Measurements from ENCODE around the gene DIO3. TPM values are rescaled to one million over a fixed set of nuclear protein-coding genes. Genes with fewer than 3 reads are reported as not detected.

The DIO3 gene
- total RNA-seq, 1 donor from 2014 or later, result not detected

DNA sequence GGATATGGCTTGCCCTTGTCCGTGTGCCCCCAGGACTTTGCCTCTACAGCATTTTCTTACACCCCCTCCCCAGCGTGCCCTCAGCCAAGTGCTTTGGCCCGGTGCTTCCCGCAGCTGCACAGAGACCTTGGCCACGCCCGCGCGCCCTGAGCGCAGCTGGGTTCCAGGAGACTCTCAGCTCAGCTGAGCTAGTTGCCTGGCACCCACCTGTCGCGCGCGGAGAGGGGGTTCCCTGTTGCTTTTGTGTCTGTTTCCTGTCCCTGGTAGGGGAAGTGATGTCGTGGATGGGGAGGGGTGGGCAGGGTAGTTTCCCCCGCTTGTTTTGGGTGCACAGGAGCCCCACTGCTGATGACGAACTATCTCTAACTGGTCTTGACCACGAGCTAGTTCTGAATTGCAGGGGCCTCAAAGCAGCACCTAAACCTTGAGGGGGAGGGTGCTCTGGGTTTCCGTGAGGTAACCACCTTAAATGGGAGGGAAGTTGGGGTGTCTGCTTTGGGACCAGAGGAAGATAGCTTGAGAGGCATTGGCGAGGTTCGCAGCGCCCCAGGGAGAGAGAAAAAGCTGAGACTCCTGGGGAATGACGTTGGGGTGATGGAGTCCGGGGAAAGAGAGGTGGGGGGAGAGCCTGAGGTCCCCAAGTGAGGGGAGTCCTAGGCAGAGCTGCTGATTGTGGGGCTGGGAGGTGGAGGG is 1.5 kb downstream of the DIO3 start:
- Histone ChIP-seq H3K4me3 (ENCODE audit: low read depth, low read length) (no peak overlapping the region), H3K27me3 (ENCODE audit: control insufficient read depth, insufficient read depth, low read length) (peaks cover 53% of the 10 kb centered on the region), H3K36me3 (ENCODE audit: control insufficient read depth, insufficient read depth, low read length) (no peaks in the 10 kb centered on the region)
- FAIRE-seq (no peak), DNase-seq (ENCODE audit: low read depth) (no peak)
- TF ChIP-seq, protein P1, sequence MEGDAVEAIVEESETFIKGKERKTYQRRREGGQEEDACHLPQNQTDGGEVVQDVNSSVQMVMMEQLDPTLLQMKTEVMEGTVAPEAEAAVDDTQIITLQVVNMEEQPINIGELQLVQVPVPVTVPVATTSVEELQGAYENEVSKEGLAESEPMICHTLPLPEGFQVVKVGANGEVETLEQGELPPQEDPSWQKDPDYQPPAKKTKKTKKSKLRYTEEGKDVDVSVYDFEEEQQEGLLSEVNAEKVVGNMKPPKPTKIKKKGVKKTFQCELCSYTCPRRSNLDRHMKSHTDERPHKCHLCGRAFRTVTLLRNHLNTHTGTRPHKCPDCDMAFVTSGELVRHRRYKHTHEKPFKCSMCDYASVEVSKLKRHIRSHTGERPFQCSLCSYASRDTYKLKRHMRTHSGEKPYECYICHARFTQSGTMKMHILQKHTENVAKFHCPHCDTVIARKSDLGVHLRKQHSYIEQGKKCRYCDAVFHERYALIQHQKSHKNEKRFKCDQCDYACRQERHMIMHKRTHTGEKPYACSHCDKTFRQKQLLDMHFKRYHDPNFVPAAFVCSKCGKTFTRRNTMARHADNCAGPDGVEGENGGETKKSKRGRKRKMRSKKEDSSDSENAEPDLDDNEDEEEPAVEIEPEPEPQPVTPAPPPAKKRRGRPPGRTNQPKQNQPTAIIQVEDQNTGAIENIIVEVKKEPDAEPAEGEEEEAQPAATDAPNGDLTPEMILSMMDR (IDR thresholded peaks at IDR 0.05; ENCODE audit: insufficient read depth, low read length, severe bottlenecking), result no peak

DNA sequence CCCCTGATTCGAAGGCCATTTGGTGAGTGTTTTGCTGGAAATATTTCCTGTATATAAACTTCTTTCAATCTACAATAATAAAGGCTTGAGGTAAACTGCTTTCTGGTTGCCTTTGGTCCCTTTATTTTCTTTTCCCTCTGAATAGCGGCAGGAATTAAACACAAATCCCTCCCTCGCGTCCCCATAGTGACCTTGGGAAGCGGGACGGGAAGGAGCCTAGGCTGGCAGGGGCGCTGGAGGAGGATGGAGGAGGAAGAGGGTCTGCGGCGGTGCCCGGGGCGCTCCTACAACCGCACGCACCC is 2.0 kb downstream of the DIO3 start:
- peaks cover 51% of the 10 kb centered on the region for H3K27me3 ChIP-seq (ENCODE audit: control insufficient read depth, insufficient read depth, low read length)
- TF ChIP-seq, protein P1 (IDR thresholded peaks at IDR 0.05; ENCODE audit: insufficient read depth, low read length, severe bottlenecking), result no peak
- DNase-seq (ENCODE audit: low read depth) (no peak), FAIRE-seq (no peak)
- H3K36me3 ChIP-seq (ENCODE audit: control insufficient read depth, insufficient read depth, low read length), result no peaks in the 10 kb centered on the region
- H3K4me3 ChIP-seq (ENCODE audit: low read depth, low read length), result no peak overlapping the region

DNA sequence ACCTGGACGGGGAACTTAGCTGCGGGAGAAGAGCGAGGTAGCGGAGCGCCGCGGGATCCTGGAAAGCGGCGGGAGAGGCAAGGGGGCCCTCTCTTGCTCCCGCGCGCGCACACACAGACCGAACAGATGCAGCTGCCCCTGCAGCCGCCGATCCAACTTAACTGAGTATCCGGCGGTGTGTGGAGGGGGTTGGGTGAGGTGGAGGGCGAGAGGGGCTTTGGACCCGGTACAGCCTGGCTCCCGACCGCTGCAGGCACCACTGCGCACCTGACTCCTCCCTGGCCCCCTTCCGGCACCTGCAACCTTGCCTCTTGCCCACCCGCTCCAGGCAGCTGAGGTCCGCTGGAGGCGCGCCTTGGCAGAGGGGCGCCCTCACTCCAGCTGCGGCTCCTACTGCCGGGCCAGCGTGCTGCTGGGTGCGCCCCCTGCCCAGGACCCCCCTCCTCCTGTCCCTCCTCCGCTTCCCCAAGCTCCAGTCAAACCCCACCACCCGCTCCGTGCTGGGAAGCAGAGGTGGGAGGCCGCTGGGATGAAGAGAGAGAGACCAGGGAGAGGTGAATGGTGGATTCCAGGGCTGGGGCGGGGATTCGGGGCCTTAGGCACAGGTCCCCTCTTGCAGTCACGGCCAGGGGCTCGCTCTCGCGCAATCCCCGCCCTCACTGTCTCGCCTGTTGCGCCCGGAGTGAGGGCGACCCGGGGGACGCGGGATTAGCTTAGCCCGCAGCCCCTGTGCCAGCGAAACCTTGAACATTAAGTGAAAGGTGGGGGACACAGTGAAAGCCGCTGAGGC is 2.6 kb downstream of the DIO3 start:
- peaks cover 46% of the 10 kb centered on the region for H3K27me3 ChIP-seq (ENCODE audit: control insufficient read depth, insufficient read depth, low read length)
- TF ChIP-seq, protein P1 (IDR thresholded peaks at IDR 0.05; ENCODE audit: insufficient read depth, low read length, severe bottlenecking), result no peak
- H3K4me3 ChIP-seq (ENCODE audit: low read depth, low read length), result no peak overlapping the region
- FAIRE-seq (no peak), DNase-seq (ENCODE audit: low read depth) (no peak)
- no peaks in the 10 kb centered on the region for H3K36me3 ChIP-seq (ENCODE audit: control insufficient read depth, insufficient read depth, low read length)

DNA sequence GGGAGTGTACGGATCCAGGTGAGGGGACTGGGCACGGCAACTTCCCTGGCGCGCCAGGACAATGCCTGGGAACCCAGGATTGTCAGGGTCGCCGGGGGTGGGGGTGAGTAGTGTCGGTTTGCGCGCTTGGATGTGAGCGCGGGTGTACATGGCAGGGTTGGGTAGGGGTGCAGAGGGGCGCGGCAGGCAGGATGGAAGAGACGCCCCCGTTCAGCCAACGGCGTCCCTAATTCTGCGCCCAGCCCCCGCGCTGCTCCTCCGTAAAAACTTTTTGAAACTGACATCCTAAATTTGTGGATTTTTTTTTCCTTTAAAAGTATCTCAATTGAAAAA is 3.1 kb downstream of the DIO3 start:
- Histone ChIP-seq H3K27me3 (ENCODE audit: control insufficient read depth, insufficient read depth, low read length) (peaks cover 44% of the 10 kb centered on the region), H3K4me3 (ENCODE audit: low read depth, low read length) (no peak overlapping the region), H3K36me3 (ENCODE audit: control insufficient read depth, insufficient read depth, low read length) (no peaks in the 10 kb centered on the region)
- TF ChIP-seq, protein P1 (IDR thresholded peaks at IDR 0.05; ENCODE audit: insufficient read depth, low read length, severe bottlenecking), result no peak
- FAIRE-seq (no peak), DNase-seq (ENCODE audit: low read depth) (no peak)

DNA sequence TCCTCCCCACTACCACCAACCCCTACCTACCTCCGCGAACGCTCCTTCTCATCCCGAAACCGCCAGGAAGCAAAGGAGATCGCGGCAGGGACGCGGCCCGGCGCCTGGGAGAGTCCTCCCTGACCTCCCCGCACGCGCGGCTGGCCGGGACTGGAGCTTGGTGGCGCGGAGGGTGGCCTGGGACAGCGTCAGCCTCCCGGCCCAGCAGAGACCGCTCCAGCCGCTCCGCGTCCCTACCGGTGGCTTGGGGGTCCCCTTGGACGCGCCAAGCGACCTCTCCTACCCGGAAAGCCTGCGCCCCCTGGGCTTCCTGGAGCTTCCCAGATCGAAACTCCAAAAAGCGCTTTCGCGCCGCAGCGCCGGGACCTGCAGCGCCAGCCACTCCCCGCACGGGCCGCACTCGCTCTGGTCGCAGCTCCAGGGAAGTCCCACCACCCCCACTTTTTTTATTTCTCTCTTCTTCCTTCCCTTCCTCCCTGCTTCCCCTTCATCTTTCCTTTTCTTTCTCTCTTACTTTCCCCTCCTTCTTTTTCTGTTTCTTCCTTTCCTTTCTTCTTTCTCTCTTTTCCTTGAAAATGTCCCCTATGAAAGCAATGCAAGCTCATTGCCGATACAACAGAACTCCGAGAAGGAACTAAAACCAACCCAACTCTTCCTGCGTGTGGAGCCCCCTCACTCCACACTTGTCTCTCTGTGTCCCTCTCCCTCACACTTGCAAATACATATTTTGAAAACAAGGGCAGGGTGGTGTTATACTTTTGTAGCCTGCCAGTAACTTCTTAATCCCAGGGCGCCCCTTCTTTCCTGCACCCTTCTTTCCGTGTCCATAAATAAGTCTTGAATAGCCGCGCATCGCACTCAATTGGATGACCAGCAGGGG is 3.8 kb downstream of the DIO3 start:
- Histone ChIP-seq H3K27me3 (ENCODE audit: control insufficient read depth, insufficient read depth, low read length) (peaks cover 42% of the 10 kb centered on the region), H3K4me3 (ENCODE audit: low read depth, low read length) (no peak overlapping the region), H3K36me3 (ENCODE audit: control insufficient read depth, insufficient read depth, low read length) (no peaks in the 10 kb centered on the region)
- TF ChIP-seq, protein P1 (IDR thresholded peaks at IDR 0.05; ENCODE audit: insufficient read depth, low read length, severe bottlenecking), result no peak
- FAIRE-seq (no peak), DNase-seq (ENCODE audit: low read depth) (no peak)
